ENCODE results near the gene GPRIN3.

GRCh38 chr4:89258506-89258905, 49.1 kb downstream of the GPRIN3 start:
- TF ChIP-seq, protein P1, sequence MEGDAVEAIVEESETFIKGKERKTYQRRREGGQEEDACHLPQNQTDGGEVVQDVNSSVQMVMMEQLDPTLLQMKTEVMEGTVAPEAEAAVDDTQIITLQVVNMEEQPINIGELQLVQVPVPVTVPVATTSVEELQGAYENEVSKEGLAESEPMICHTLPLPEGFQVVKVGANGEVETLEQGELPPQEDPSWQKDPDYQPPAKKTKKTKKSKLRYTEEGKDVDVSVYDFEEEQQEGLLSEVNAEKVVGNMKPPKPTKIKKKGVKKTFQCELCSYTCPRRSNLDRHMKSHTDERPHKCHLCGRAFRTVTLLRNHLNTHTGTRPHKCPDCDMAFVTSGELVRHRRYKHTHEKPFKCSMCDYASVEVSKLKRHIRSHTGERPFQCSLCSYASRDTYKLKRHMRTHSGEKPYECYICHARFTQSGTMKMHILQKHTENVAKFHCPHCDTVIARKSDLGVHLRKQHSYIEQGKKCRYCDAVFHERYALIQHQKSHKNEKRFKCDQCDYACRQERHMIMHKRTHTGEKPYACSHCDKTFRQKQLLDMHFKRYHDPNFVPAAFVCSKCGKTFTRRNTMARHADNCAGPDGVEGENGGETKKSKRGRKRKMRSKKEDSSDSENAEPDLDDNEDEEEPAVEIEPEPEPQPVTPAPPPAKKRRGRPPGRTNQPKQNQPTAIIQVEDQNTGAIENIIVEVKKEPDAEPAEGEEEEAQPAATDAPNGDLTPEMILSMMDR (conservative IDR thresholded peaks at IDR 0.05; ENCODE audit: low read length): no peak
- TF ChIP-seq EZH2phosphoT487 (IDR thresholded peaks at IDR 0.05; ENCODE audit: borderline replicate concordance): no peak

All from Loucy (cell line).